Skin epidermis (tissue), 12 donors: ENCODE measurements around the gene SAMM50.
"Not testable (repeated sequence)": the region's sequence is repeated elsewhere in the genome, so short reads cannot be mapped to it uniquely, and the experiment has no call there.

ENCODE experiments used
- H3K27ac ChIP-seq, 21 experiments: fragments of 200-600 bp; sonication (generic) in 11 of 21; one replicate each; pipeline ENCODE4 v1.5.0; 2020; ENCODE audit warnings: mild to moderate bottlenecking in 3 of 21, inconsistent platforms in 2 of 21, moderate library complexity in 2 of 21
- H3K4me3 ChIP-seq, 7 experiments: fragments of 200-600 bp; sonication (generic) in 2 of 7; one replicate each; pipeline ENCODE4 v1.5.0; 2020; ENCODE audit warnings: inconsistent platforms in 2 of 7, mild to moderate bottlenecking in 2 of 7, moderate library complexity in 1 of 7

SAMM50 gene

DNA sequence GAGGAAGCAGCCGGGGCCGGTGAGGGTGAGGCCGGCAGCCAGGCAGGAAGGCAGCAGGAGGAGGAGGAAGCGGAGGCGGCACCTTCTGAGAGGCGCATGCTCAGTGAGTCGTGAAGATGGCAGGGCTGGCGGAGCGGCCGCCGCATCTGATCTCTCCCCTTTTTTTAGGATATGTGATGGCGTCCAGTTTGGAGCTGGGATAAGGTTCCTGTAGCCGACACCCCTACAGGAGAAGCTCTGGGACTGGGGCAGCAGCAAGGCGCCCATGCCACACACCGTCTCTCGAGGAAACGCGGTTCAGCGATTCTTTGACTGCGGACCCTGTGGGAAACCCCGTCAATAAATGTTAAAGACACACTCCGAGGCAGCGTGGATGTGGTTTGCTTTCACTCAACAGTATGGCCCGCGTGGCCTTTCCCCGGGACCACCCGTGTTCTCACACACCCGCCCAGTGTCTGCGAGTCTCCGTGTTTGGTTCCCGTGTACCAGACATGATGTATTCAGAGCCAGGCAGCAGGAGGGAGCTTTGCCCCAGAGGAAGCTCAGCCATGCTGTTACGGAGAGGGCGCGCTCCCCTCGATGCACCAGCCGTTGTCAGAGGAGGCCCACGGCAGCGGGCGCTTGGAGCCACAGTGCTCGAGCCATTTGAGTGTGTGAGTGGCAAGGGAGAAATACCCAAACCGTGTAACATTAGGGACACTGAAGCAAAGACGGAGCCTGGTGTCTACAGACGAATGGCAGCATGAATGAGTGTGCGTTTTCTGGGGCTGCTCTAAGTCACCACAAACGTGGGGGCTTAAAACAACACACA is 41.1 kb downstream of the SAMM50 start:
- peak overlapping the region in 13 of 21 experiments; percentile 11 to 88 (median 63) for H3K27ac ChIP-seq

DNA sequence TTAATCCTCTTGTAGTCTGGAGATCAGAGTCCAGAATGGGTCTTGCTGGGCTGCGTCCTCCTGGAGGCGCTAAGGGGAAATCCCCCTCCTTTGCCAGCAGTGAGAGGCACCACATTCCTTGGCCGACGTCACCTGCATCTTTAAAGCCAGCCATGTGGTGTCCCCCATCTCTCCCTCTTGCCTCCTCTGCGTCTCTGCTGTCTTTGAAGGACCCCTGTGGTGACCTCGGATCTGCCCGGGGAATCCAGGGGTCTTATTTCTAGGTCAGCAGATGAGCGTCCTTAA is 41.7 kb downstream of the SAMM50 start:
- Histone ChIP-seq H3K27ac (no peak overlapping the region), H3K4me3 (no peak overlapping the region)

More for the DNA sequence above, 41.1 kb downstream of the SAMM50 start:
- H3K4me3 ChIP-seq, result peak overlapping the region in 6 of 7 experiments; percentile 1 to 32 (median 18)

DNA sequence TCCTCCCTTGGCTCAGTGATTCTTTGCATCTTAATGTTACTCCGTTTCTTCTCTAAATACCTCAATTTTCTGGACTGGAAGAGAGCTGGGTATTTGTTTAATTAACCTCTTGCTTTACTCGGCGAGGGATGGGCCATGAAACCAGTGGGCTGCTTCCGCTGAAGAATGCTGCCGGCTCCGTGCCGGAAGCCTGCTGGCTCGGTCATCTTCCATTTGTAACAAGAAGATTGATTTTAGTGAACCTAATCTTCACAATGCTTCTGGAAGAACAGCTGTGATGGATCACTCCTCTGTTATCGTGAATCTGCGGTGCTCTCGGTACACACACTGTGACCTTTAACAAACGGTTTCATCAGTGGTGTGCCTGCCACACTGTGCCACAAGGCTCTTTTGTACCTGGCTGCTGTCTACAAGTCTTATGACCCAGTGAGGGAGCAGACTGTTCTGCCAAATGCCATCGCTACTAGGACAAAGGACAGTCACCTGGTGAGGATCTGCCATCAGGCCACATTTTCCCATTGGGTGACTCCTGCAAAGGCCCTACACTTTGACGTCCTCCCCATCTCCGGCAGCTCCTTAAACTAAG is 43.5 kb downstream of the SAMM50 start:
- H3K4me3 ChIP-seq, result no peak overlapping the region
- no peak overlapping the region for H3K27ac ChIP-seq

DNA sequence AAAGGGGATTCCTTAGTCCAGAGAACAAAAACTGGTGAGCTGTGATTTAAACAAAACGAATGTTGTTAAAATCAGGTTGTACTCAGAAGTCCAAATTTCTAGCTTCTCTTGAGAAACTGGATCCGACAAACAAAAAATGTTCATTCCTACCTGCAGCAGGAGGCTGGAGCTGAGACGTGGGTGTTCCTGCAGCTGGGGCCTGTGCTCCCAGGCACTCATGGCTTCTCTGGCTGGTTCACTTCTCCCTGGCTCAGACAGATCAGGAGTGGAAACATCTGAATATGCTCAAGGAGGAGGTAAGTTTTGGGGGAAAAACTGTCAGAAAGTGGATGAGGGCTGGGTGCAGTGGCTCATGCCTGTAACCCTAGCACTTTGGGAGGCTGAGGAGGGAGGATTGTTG is 44.1 kb downstream of the SAMM50 start:
- Histone ChIP-seq H3K4me3 (no peak overlapping the region), H3K27ac (no peak overlapping the region)

DNA sequence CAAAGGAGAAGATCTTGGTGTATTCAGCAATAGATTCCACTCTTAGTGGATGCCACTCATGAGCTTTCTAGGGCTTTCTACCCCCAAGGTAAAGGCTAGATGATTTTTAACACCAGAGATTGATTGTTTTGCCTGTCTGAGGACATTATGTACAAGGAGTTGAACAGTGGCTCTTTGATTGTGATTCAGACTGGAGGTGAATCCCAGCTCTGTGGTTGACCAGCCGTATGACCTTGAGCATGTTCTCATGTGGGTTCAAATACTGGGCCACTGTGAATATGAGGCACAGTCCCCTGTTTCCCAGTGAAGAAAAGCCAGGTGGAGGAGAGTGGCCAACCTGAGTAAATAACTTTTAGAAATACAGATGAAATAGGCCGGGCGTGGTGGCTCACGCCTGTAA is 44.9 kb downstream of the SAMM50 start:
- Histone ChIP-seq H3K27ac (peak overlapping the region in 3 of 21 experiments; percentile 18 to 60 (median 36)), H3K4me3 (no peak overlapping the region)

DNA sequence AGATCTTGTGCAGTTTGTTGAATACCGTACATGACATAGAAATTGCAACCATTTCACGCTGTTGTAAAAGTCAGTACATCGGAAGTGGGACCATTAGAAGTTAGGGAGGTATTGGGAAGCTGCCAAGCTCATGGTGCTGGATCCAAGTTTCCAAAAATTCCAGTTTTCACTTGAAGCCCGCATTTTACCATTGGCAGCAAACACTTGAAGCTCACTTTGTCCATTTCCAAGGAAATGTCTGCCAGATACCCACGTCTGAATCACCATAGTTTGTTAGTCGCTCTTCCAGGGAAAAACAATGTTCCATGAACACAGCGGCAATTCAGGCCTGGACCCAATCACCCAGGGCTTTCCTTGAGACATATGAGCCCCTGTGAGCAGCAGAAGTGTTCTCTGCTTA is 46.3 kb downstream of the SAMM50 start:
- no peak overlapping the region for H3K4me3 ChIP-seq

DNA sequence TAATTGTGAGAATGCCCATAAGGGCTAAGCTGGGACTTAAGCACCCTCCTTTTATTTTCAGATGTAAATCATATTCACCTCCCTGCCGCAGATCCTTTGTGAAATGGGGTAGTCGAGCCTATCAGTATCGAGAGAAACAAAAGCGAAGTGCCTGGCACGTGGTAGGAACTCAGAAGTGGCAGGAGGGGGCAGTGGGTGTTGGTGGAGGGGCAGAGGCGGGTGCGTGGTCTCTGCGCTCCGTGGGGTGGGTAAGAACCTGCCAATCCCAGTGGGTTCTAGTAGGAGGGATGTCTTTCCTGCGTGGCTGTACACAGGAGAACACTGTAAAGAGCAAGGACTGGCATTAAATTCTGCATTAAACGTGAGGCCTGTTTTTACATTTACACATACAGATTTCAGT is 47.1 kb downstream of the SAMM50 start:
- H3K4me3 ChIP-seq, result no peak overlapping the region
- H3K27ac ChIP-seq, result no peak overlapping the region

More for the DNA sequence above, 46.3 kb downstream of the SAMM50 start:
- H3K27ac ChIP-seq, result no peak overlapping the region

- Histone ChIP-seq H3K4me3 (no peak overlapping the region), H3K27ac (no peak overlapping the region)
Measured at GRCh38 chr22:44002997-44003396, 47.8 kb downstream of the SAMM50 start.

- Histone ChIP-seq H3K27ac (no peak overlapping the region), H3K4me3 (no peak overlapping the region)
Measured at GRCh38 chr22:44003405-44004103, 48.3 kb downstream of the SAMM50 start.

- no peak overlapping the region for H3K27ac ChIP-seq
Measured at GRCh38 chr22:44004104-44004460, 48.8 kb downstream of the SAMM50 start.

DNA sequence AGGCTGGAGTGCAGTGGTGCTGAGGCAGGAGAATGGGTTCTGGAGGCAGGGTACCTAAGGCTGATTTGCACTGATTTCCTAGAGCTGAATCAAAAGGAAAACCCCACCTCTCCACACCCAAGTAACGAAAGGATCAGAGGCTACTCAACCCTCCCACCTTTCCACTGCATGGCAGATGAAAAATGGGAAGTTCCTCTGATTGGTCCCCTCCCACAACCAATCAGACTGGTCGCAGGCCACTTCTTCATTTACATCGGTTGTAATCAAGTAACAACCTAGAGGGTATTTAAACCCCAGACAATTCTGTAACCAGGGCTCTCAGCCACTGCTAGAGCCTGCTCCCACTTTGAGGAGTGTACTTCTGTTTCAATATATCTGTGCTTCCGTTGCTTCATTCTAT is 50.3 kb downstream of the SAMM50 start:
- no peak overlapping the region for H3K27ac ChIP-seq
- H3K4me3 ChIP-seq, result no peak overlapping the region

More at GRCh38 chr22:44004104-44004460, 48.8 kb downstream of the SAMM50 start:
- H3K4me3 ChIP-seq, result no peak overlapping the region

- Histone ChIP-seq H3K4me3 (no peak overlapping the region), H3K27ac (peak overlapping the region in 3 of 21 experiments; percentile 16 to 18 (median 17))
Measured at GRCh38 chr22:44012162-44012561, 56.9 kb downstream of the SAMM50 start.

- H3K4me3 ChIP-seq, result no peak overlapping the region
- H3K27ac ChIP-seq, result peak overlapping the region in 3 of 21 experiments; percentile 16 to 18 (median 17)
Measured at GRCh38 chr22:44012591-44012990, 57.3 kb downstream of the SAMM50 start.

- no peak overlapping the region for H3K27ac ChIP-seq
- H3K4me3 ChIP-seq, result no peak overlapping the region
Measured at GRCh38 chr22:44014241-44014640, 59.0 kb downstream of the SAMM50 start.

DNA sequence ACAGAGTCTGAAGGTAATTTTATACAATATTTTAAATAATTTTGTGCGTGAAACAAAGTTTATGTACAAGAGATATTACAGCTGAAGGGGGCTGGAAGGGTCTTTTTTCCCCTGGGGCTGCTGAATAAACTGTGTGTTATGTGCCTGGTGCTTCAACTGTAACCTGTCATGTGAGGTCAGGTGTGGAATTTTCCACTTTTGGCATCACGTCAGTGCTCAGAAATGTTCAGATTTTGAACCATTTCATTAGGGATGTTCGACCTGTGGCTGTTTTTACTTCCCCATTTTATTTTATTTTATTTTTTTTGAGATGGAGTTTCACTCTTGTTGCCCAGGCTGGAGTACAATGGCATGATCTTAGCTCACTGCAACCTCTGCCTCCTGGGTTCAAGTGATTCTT is 61.3 kb downstream of the SAMM50 start:
- H3K4me3 ChIP-seq, H3K27ac ChIP-seq: not testable (repeated sequence)

GRCh38 chr22:44018594-44018993 is 63.4 kb downstream of the SAMM50 start:
- Histone ChIP-seq H3K4me3 (no peak overlapping the region), H3K27ac (no peak overlapping the region)

- no peak overlapping the region for H3K4me3 ChIP-seq
- no peak overlapping the region for H3K27ac ChIP-seq
Measured at GRCh38 chr22:44019416-44019815, 64.2 kb downstream of the SAMM50 start.

- H3K27ac ChIP-seq, result no peak overlapping the region
Measured at GRCh38 chr22:44019846-44020245, 64.6 kb downstream of the SAMM50 start.

DNA sequence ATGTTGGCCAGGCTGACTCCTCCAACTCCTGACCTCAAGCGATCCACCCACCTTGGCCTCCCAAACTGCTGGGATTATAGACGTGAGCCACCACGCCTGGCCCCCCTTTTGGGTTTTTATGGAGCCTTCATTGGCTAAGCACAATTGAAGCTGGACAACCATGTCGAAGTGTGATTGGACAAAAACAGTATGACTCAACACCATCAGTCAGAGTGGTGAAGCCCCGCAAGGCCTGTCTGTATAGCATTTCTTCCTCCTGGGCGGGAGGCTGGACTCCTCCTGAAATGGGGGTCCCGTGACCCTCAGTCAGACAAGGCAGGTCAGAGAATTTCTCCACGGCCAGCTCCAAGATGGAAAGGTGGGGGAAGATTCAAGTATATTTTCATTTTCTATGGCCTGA is 65.7 kb downstream of the SAMM50 start:
- peak overlapping the region in 3 of 21 experiments; percentile 2 to 33 (median 22) for H3K27ac ChIP-seq

More at GRCh38 chr22:44019846-44020245, 64.6 kb downstream of the SAMM50 start:
- H3K4me3 ChIP-seq, result no peak overlapping the region

DNA sequence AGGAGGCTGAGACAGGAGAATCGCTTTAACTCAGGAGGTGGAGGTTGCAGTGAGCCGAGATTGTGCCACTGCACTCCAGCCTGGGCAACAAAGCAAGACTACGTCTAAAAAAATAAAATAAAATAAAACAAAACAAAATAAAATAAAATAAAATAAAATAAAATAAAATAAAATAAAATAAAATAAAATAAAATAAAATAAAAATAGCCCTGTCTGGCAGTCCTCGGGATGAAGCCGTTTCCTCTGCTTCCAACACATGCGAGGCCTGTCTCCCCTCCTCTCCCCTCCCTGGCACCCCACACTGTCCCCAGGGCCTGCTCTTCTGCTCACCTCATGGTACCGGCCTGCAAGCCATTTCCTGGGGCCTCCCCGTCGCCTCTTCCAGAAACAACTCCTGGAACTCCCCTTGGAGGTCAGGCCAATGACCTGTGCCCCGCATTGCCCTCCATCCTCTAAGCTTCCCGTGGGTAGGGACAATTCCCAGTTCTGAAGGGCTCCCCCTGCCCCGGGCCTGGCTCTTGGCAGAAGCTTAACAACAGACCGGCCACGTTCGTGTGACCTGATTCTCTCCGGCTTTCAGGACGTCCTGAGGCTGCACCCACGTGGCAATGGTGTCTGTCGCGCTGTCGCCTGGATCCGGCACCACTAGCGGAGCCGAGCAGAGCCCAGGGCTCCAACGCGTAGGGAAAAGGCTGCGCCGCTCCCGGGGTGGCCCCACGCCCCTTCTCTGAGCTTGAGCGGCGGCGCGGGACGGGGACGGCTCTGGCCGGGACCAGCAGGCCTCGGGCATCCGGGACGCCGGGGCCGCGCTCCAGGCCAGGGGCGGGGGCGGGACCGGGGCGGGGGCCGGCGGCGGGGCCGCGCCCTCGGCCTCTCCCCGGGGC is 68.4 kb downstream of the SAMM50 start:
- H3K27ac ChIP-seq, result peak overlapping the region in 20 of 21 experiments; percentile 35 to 96 (median 82)
- peak overlapping the region; percentile 40 to 68 (median 54) for H3K4me3 ChIP-seq

More for the DNA sequence above, 65.7 kb downstream of the SAMM50 start:
- H3K4me3 ChIP-seq, result no peak overlapping the region
